GF-D8 (cell line): Measurements from ENCODE around the gene CLEC20A.
"Not testable (repeated sequence)": the region's sequence is repeated elsewhere in the genome, so short reads cannot be mapped to it uniquely, and the experiment has no call there.

ENCODE experiments used
- DNase-seq: peaks from one replicate; lab custom pipeline; 2025; lab: John Stamatoyannopoulos, UW

Gene CLEC20A

DNA sequence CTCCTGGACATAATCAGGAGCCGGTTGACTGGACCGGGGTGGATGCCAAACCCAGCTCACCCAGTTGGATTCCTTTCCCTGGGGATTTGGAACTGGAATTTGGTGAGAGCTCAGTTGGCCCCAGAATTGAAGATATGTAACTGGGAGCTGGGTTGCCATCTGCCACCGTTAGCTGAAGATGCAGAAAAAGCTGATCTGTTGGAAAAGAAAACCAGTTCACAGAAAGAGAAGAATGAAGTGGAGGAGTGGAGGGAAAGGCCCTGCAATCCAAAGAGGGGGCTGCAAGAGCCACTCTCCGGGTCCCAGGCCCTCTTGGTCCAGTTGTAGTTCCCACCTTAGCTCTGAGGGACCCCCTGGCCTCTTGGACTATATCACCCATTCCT lies 32.2 kb upstream of the CLEC20A start:
- no peak for DNase-seq

GRCh38 chr1:178528228-178528952 lies 31.6 kb upstream of the CLEC20A start:
- DNase-seq: no peak

DNA sequence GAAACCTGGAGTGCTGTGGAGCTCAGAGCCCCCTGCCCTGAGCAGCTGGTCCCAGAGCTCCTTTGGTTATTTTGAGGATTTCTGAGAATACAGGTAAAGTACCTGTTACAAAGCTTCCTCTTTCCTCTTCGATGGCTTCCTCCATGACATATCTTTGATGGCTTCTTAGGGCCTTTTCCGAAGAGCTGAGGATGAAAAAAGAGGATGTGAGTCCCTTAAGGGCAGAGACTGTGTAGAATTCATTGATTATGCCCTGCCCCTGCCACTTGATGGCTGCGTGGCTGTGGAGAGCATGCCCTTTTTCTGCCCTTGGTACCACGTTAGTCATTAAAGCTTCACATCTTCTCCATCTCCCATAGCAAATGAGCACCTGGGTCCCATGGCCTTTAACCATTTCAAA lies 30.4 kb upstream of the CLEC20A start:
- DNase-seq: no peak

DNA sequence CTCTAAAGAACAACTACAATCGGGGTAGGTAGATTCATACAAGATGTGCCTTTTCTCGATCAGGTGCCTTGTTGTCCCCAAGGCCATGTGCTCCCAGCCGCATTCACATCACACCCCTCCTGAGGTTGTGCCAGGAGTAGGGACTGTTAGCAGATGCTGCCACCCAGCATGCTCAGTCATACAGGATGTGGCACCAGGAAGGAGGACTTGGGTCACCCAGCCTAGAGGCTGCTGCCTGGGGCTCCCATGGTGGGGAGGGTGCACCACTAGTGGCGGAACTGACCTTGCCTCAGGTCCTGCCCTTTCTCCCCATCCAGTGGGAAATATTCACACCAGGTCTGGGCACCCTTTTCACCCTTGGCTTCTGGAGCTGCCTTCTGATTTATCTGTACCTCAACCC lies 24.5 kb upstream of the CLEC20A start:
- DNase-seq: no peak

- no peak for DNase-seq
Measured at GRCh38 chr1:178520803-178521202, 24.0 kb upstream of the CLEC20A start.

DNA sequence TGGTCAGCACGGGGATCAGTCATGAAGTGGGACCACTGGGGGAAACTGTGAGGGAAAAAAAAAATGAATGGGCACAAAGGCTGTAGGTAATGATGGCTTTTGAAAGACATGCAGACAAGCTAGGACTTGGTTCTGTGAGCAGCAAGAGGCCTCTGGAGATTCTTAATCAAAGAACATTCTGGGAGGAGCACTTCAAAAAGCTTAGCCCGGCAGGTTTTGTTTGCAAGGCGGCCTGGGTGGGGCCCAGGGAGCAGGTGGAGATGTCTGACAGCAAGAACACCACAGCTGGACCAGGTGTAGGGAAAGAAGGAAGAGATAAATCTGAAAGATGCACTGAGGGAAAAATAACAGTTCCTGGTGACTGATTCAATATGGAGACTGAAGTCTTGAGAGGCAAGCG lies 22.1 kb upstream of the CLEC20A start:
- DNase-seq: no peak

- DNase-seq: no peak
Measured at GRCh38 chr1:178516110-178516509, 19.3 kb upstream of the CLEC20A start.

DNA sequence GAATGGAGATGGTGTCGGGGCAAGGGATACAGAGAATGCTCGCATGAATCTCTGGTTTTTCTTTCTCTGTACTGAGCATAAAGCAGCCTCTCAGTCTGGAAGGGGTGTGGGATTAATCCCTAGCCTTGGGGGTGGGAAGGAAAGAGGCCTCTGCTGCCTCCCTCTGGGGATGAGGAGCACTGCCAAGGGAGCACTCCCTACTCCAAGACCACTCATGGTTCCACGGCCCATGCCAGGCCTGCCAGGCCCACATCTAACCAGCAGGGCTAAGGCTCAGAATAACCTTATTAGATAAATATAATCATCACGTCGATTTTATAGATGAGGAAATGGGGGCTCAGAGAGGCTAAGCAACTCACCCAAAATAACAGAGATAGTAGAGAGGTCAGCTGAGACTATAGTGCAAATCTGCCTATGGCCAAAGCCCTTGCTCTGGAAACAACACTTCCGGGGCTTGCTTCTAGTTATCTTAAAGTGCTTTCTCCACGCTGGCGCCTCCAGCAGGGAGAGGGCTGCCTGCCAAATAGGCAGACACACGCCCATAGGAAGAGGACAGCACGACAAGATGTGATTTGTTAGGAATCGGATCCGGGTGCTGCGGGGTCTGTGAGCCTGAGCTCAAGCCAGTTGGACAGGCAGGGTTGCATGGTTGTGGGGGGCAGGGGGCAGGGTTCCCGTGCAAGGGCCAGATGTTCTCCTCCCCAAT lies 16.7 kb upstream of the CLEC20A start:
- DNase-seq: no peak

DNA sequence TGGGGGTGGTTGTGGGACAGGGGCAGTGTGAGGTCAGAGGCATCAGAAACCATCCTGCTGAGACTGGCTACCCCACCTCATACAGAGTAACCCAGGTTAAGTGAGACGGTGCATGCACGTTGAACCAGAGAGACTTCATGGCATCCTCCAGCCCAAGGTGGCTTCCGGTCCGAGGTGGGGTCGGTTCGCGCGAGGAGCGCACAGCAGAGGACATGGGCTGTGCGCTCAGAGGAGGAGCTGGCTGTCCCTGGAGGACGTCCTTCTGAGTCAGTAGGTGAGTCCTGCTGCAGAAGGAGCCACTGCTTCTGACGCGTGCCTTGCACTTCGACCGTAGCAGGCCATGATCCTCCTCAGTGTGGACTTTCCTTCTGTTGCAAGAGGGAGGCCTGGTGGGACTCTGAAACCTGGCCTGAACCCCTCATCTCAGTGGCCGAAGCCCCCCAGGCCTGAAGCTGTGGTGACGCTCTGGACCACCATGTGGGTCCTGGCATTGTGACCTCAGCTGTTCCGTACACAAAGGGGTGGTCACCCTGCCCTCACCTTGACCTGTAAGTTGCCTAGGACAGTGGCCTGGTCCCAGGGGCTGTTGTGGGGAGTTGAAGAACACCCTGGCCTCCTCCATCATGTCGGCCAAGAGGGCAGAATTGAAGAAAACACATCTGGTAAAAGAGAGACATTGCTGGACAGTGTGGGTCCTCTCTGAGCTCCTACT lies 16.0 kb upstream of the CLEC20A start, which contains the start of gene TEX35:
TEX35 (plus strand) TSS at position 544 of the 712 bp plus-strand sequence; CDS start at position 624, 80 bp downstream.
- DNase-seq: no peak

DNA sequence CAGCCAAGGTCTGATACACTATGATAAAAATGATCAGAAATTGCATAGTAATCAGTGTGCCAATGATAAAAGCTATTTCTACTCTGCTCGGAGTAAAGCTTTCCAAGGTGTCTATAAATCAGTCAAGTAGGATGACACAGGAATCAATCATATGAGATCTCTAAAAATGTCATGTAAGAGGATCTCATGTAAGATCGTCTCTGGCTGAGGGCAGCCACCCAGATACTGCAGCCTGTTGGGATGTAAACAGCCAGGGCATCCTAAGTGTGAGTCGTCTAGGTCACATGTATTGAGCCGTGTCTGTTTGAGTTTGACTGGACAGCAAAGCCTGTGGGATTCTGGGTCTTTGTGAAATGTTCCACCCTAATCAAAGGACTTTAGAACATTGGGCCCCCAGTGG lies 13.4 kb upstream of the CLEC20A start:
- DNase-seq: no peak

- DNase-seq: no peak
Measured at GRCh38 chr1:178509414-178510007, 12.7 kb upstream of the CLEC20A start.

DNA sequence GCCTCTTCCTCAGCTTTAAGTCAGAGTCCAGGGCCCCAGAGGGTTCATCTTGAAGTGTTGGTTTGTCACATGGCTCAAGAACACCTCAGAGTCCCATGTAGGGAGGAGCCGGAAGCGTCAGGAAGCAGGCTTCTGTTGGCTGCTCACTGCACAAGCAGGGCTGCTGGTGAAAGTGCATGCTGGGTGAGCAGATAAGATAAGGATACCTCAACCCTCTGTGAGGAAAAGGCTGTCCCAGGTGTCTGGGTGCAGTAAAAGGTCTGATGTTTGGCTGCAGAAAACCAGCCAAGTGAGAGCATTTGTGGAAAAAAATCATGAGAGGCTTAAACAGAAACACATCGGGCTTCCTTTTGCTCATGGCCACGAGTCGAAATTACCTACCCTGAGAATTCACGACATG lies 9.9 kb upstream of the CLEC20A start:
- no peak for DNase-seq

- no peak for DNase-seq
Measured at GRCh38 chr1:178506177-178506576, 9.4 kb upstream of the CLEC20A start.

DNA sequence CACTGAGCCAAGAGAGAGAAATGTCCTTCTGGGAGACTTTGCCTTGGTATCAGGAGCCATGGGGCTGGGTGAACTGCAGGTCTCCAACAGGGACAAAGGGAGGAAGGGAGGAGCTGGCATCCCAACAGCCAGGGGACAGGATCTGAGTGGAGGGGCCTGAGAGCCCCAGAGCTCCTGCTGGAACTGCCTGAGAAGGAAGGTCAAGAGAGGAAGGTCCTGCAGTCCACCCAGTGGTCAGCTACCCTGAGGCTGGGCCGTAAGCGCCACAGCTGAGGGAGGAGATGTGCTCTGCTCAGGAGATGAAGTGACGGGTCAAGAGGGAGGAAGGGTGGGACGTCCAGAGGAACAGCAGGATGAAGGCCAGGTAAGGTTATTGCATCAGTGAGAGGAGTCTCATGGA lies 7.5 kb upstream of the CLEC20A start:
- no peak for DNase-seq

- DNase-seq: no peak
Measured at GRCh38 chr1:178503849-178504248, 7.1 kb upstream of the CLEC20A start.

DNA sequence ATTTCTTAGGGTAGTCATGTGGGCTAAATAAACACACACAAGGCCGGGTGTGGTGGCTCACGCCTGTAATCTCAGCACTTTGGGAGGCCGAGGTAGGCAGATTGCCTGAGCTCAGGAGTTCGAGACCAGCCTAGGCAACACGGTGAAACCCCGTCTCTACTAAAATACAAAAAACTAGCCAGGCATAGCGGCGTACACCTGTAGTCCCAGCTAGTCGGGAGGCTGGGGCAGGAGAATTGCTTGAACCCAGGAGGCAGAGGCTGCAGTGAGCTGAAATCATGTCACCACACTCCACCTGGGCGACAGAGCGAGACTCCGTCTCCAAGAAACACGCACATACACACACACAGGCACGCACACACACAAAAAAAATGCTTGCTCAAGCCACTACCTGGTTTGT lies 6.6 kb upstream of the CLEC20A start:
- not testable (repeated sequence) for DNase-seq

DNA sequence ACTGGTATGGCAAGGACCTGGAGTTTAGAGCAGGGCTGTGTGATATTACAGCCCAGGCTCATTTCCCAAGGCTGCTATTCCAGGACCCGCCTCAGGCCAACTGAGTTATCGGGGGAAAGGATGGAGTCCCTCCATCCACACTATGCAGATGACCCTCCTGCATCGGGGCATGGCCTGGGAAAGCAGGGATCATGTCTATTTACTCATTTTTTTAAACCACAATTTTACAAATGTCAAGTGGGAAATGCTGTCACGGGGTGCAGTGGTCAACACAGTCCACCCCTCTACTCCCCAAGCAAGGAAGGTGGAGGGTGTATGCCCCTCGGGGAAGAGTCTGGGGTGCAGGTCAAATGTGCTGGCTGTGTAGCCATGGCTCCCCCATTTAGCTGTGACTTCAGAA lies 6.1 kb upstream of the CLEC20A start:
- no peak for DNase-seq

DNA sequence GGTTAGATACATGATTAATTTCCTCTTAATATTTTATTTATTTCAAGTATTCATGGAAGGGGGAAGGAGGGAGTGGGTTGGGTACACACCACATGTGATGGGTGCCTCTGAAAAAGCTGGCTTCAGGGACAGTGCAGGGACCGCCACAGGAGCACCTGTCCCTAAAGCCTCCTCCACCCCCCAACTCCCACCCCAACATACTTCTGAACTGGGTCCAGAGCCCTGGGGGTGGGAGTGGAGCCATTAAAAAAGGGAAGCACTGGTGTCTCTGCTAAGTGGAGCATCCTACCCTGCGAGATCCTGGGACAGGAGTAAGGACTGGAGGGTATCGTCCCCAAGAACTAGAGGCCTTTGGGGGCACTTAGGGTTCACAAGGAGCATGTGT lies 5.6 kb upstream of the CLEC20A start:
- DNase-seq: no peak

GRCh38 chr1:178501705-178502329 lies 5.1 kb upstream of the CLEC20A start:
- DNase-seq: no peak

DNA sequence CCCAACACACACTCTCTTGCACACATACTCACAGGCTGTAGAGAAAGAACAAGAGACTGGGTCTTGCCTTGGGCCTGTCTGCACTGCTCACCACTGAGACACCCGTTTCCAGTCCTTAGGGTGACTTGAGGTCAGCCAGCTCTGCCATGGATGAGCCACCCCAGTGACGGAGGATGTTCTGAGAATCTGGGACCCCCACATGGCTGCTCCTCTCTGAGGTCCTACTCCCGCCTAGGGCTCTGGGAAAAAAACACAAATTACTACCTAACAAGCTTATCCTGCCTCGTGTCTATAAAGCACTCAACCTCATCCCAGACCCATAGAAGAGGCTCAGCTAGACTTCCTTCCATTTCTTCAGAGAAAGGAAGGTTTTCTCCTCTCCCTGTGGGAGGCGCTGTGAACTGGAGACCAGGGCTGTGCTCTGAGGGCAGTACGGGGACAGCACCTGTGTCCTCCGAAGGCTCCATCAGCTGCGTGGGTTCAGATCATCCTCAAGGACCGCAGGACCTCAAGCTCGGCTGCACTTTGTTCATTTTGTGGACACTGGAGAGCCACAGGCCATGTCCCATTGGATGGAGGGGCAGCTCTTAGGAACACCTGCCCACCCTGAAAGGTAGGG lies 4.3 kb upstream of the CLEC20A start:
- DNase-seq: no peak

DNA sequence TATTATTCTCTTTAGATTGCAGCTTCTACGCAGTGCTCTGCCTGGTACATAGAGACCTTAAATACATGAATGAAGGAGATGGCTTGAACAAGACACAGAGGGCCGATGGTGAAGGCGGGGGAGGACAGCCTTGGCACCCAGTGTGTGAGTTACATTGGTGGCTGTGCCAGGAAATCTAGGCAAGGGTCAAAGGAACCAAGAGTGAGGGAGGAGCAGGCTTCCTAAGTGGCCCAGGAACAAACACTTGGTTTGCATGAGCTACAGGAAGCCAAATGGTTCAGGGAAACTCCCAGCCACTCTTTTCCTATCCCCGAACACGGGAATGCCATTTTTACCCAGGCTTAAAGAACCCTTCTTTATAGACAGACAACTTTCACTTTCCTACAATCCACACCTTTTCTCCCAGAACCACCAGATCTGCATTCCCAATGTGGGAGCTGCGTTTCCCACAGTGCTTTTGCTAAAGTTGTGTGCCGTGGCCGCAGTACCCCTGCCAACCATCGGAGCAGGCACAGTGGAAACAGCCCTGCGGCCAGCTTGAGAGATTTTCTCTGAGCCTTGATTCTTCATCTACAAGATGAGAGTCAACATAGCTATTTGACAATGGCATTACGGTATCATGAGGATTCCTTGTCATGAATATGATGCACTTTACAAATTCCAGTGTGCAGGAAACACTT lies 3.5 kb upstream of the CLEC20A start:
- no peak for DNase-seq
